Measurements from ENCODE around the gene NQO1. TPM values are rescaled to one million over a fixed set of nuclear protein-coding genes. Genes with fewer than 3 reads are reported as not detected.

Gene NQO1
- polyA plus RNA-seq, 1 donor (not counting 4 experiments of a cell fraction or from before 2014, with no cell fraction given) = 166 TPM

- Histone ChIP-seq H3K36me3 (ENCODE audit: control insufficient read depth in 2 of 2, extremely low read depth in 1 of 2, insufficient read depth in 2 of 2, low read length in 2 of 2) (peaks cover 16 to 21% of the 10 kb centered on the region in 2 experiments), H3K4me1 (ENCODE audit: control insufficient read depth, extremely low read depth, insufficient read depth, low read length) (no peaks in the 10 kb centered on the region), H3K27me3 (ENCODE audit: control insufficient read depth, extremely low read depth, insufficient read depth, low read length) (no peaks in the 10 kb centered on the region), H2AFZ (ENCODE audit: control insufficient read depth, low read length) (no peak overlapping the region), H3K9me3 (ENCODE audit: control insufficient read depth, low read depth, low read length) (no peaks in the 10 kb centered on the region), H3K9me1 (ENCODE audit: control insufficient read depth, extremely low read depth, insufficient read depth, low read length) (no peaks in the 10 kb centered on the region), H3K79me2 (ENCODE audit: control insufficient read depth, insufficient read depth, low read length) (peaks cover 2% of the 10 kb centered on the region), H3K4me3 (ENCODE audit: control insufficient read depth in 2 of 3, extremely low read depth in 1 of 3, insufficient read depth in 2 of 3, low read depth in 1 of 3, low read length in 3 of 3) (no peak overlapping the region), H4K20me1 (ENCODE audit: control insufficient read depth, extremely low read depth, insufficient read depth, low read length) (no peaks in the 10 kb centered on the region), H3K27ac (ENCODE audit: control insufficient read depth, insufficient read depth, low read length) (no peak overlapping the region), H3K4me2 (ENCODE audit: control insufficient read depth, extremely low read depth, insufficient read depth, low read depth, low read length) (no peak overlapping the region), H3K9ac (ENCODE audit: control insufficient read depth, extremely low read depth, insufficient read depth, low read length) (no peak overlapping the region)
- FAIRE-seq = no peak
- no peak for DNase-seq (ENCODE audit: low read depth, low spot score)
- dilution Hi-C loops (cut with MboI; ENCODE audit: extremely low pct_ligation_motif_present, low sequenced_read_pairs) = no loop called here
- no peak for TF ChIP-seq EZH2 (IDR thresholded peaks at IDR 0.05; ENCODE audit: low read length)
- TF ChIP-seq, protein P1, sequence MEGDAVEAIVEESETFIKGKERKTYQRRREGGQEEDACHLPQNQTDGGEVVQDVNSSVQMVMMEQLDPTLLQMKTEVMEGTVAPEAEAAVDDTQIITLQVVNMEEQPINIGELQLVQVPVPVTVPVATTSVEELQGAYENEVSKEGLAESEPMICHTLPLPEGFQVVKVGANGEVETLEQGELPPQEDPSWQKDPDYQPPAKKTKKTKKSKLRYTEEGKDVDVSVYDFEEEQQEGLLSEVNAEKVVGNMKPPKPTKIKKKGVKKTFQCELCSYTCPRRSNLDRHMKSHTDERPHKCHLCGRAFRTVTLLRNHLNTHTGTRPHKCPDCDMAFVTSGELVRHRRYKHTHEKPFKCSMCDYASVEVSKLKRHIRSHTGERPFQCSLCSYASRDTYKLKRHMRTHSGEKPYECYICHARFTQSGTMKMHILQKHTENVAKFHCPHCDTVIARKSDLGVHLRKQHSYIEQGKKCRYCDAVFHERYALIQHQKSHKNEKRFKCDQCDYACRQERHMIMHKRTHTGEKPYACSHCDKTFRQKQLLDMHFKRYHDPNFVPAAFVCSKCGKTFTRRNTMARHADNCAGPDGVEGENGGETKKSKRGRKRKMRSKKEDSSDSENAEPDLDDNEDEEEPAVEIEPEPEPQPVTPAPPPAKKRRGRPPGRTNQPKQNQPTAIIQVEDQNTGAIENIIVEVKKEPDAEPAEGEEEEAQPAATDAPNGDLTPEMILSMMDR (optimal IDR thresholded peaks at IDR 0.05 in 1 of 3, IDR thresholded peaks at IDR 0.05 in 1 of 3, conservative IDR thresholded peaks at IDR 0.05 in 1 of 3; ENCODE audit: extremely low read depth in 1 of 3, insufficient read depth in 2 of 3, low read length in 3 of 3) = no peak
Observed at GRCh38 chr16:69672998-69673713, 53.2 kb downstream of the NQO1 start.

- FAIRE-seq = no peak
- H3K4me2 ChIP-seq (ENCODE audit: control insufficient read depth, extremely low read depth, insufficient read depth, low read depth, low read length) = no peak overlapping the region
Observed at GRCh38 chr16:69672315-69672997, 53.9 kb downstream of the NQO1 start.

More at GRCh38 chr16:69672315-69672997, 53.9 kb downstream of the NQO1 start:
- no peak overlapping the region for H3K27ac ChIP-seq (ENCODE audit: control insufficient read depth, insufficient read depth, low read length)
- TF ChIP-seq, protein P1 (optimal IDR thresholded peaks at IDR 0.05 in 1 of 3, IDR thresholded peaks at IDR 0.05 in 1 of 3, conservative IDR thresholded peaks at IDR 0.05 in 1 of 3; ENCODE audit: extremely low read depth in 1 of 3, insufficient read depth in 2 of 3, low read length in 3 of 3) = no peak
- no peak for TF ChIP-seq EZH2 (IDR thresholded peaks at IDR 0.05; ENCODE audit: low read length)
- no peaks in the 10 kb centered on the region for H3K9me3 ChIP-seq (ENCODE audit: control insufficient read depth, low read depth, low read length)
- peaks cover 18 to 27% of the 10 kb centered on the region in 2 experiments for H3K36me3 ChIP-seq (ENCODE audit: control insufficient read depth in 2 of 2, extremely low read depth in 1 of 2, insufficient read depth in 2 of 2, low read length in 2 of 2)
- no peaks in the 10 kb centered on the region for H3K9me1 ChIP-seq (ENCODE audit: control insufficient read depth, extremely low read depth, insufficient read depth, low read length)
- H3K4me3 ChIP-seq (ENCODE audit: control insufficient read depth in 2 of 3, extremely low read depth in 1 of 3, insufficient read depth in 2 of 3, low read depth in 1 of 3, low read length in 3 of 3) = no peak overlapping the region
- dilution Hi-C loops (cut with MboI; ENCODE audit: extremely low pct_ligation_motif_present, low sequenced_read_pairs) = no loop called here
- H3K79me2 ChIP-seq (ENCODE audit: control insufficient read depth, insufficient read depth, low read length) = peaks cover 2% of the 10 kb centered on the region
- DNase-seq (ENCODE audit: low read depth, low spot score) = no peak
- no peak overlapping the region for H3K9ac ChIP-seq (ENCODE audit: control insufficient read depth, extremely low read depth, insufficient read depth, low read length)
- H3K27me3 ChIP-seq (ENCODE audit: control insufficient read depth, extremely low read depth, insufficient read depth, low read length) = no peaks in the 10 kb centered on the region
- H4K20me1 ChIP-seq (ENCODE audit: control insufficient read depth, extremely low read depth, insufficient read depth, low read length) = no peaks in the 10 kb centered on the region
- no peak overlapping the region for H2AFZ ChIP-seq (ENCODE audit: control insufficient read depth, low read length)
- no peaks in the 10 kb centered on the region for H3K4me1 ChIP-seq (ENCODE audit: control insufficient read depth, extremely low read depth, insufficient read depth, low read length)
